SU-DHL-6 (cell line): Measurements from ENCODE around the gene GABRR1.

Experiments used
- H2AFZ ChIP-seq: fragments of 200-600 bp; sonication (generic); 2 replicates; pipeline ENCODE4 v1.6.1; 2014; ENCODE audit warnings: low read depth, mild to moderate bottlenecking, moderate library complexity, mixed read lengths, antibody characterized with exemption, low read length; ENCODE audit not compliant: severe bottlenecking
- H3F3A ChIP-seq: fragments of 200-600 bp; shearing (Covaris generic); 2 replicates; pipeline ENCODE4 v1.6.0; 2016; ENCODE audit warnings: antibody characterized with exemption, mild to moderate bottlenecking; ENCODE audit not compliant: insufficient read depth
- H3K27ac ChIP-seq: fragments of 200-600 bp; sonication (generic); 2 replicates; pipeline ENCODE4 v1.5.1; 2016; ENCODE audit warnings: low read depth, mild to moderate bottlenecking, low read length, moderate library complexity, mixed read lengths
- H3K27me3 ChIP-seq: fragments of 200-600 bp; sonication (generic), shearing (Covaris generic); 2 replicates; pipeline ENCODE4 v1.6.0; 2014; ENCODE audit warnings: mild to moderate bottlenecking, low read length
- H3K36me3 ChIP-seq: fragments of 200-600 bp; sonication (generic); 2 replicates; pipeline ENCODE4 v1.6.1; 2014; ENCODE audit warnings: mild to moderate bottlenecking, low read length, mixed read lengths
- H3K4me2 ChIP-seq: fragments of 300-600, 200-600 bp; shearing (Covaris generic), sonication (generic); 2 replicates; pipeline ENCODE4 v1.6.0; 2014; ENCODE audit warnings: low read length, low read depth, mild to moderate bottlenecking; ENCODE audit not compliant: poor library complexity, severe bottlenecking
- H3K4me3 ChIP-seq: fragments of 200-600 bp; sonication (generic); 2 replicates; pipeline ENCODE4 v1.5.1; 2014; ENCODE audit warnings: antibody characterized with exemption, low read length, mild to moderate bottlenecking, mixed read lengths; ENCODE audit not compliant: insufficient read depth, poor library complexity, severe bottlenecking
- H3K79me2 ChIP-seq: fragments of 200-600 bp; sonication (generic); 2 replicates; pipeline ENCODE4 v1.6.1; 2014; ENCODE audit warnings: mild to moderate bottlenecking, low read length, moderate library complexity; ENCODE audit not compliant: insufficient read depth
- H3K9ac ChIP-seq: fragments of 200-600 bp; sonication (generic); 2 replicates; pipeline ENCODE4 v1.7.0; 2014; ENCODE audit warnings: mild to moderate bottlenecking, low read length
- H3K9me2 ChIP-seq: fragments of 200-600 bp; sonication (generic); replicated peaks from 2 replicates; pipeline ENCODE4 v1.6.1; 2014; ENCODE audit warnings: low read length; ENCODE audit not compliant: insufficient read depth
- H3K9me3 ChIP-seq: fragments of 200-600 bp; sonication (generic); 2 replicates; pipeline ENCODE4 v1.6.1; 2014; ENCODE audit warnings: low read length, mixed read lengths; ENCODE audit not compliant: insufficient read depth
- H4K20me1 ChIP-seq: fragments of 200-600 bp; sonication (generic); 2 replicates; pipeline ENCODE4 v1.6.1; 2014; ENCODE audit warnings: low read depth, mild to moderate bottlenecking, antibody characterized with exemption, low read length, moderate library complexity, mixed read lengths
- CTCF ChIP-seq: fragments of 200-600 bp; sonication (generic); IDR thresholded peaks from one replicate; pipeline ENCODE4 v1.5.1; 2017; ENCODE audit warnings: antibody characterized with exemption, mild to moderate bottlenecking, low read length, moderate library complexity; ENCODE audit not compliant: insufficient read depth, poor library complexity, severe bottlenecking
- EZH2phosphoT487 ChIP-seq: fragments of 200-600 bp; sonication (generic), shearing (Covaris generic); conservative IDR thresholded peaks from 2 replicates; pipeline ENCODE4 v1.6.1; 2018; ENCODE audit warnings: mild to moderate bottlenecking, antibody characterized with exemption, low read length, moderate library complexity, mixed read lengths

The GABRR1 gene

GRCh38 chr6:89209457-89209856 lies 7.7 kb downstream of the GABRR1 start:
- Histone ChIP-seq H3K27ac (no peak overlapping the region), H3K9me3 (no peaks in the 10 kb centered on the region), H4K20me1 (no peaks in the 10 kb centered on the region), H3F3A (no peaks in the 10 kb centered on the region), H3K4me2 (no peak overlapping the region), H3K79me2 (no peaks in the 10 kb centered on the region), H3K4me3 (no peak overlapping the region), H3K9me2 (no peaks in the 10 kb centered on the region), H3K27me3 (no peaks in the 10 kb centered on the region), H3K9ac (no peak overlapping the region), H3K36me3 (no peaks in the 10 kb centered on the region), H2AFZ (no peak overlapping the region)
- TF ChIP-seq CTCF (no peak), EZH2phosphoT487 (no peak)

- Histone ChIP-seq H3F3A (no peaks in the 10 kb centered on the region), H3K4me3 (no peak overlapping the region), H3K9ac (no peak overlapping the region), H3K9me2 (no peaks in the 10 kb centered on the region), H3K27ac (no peak overlapping the region), H3K79me2 (no peaks in the 10 kb centered on the region), H3K27me3 (no peaks in the 10 kb centered on the region), H3K36me3 (no peaks in the 10 kb centered on the region), H4K20me1 (no peaks in the 10 kb centered on the region), H3K4me2 (no peak overlapping the region), H2AFZ (no peak overlapping the region), H3K9me3 (no peaks in the 10 kb centered on the region)
- TF ChIP-seq CTCF: no peak
- TF ChIP-seq EZH2phosphoT487: no peak
Observed at GRCh38 chr6:89208551-89208950, 8.6 kb downstream of the GABRR1 start.

GRCh38 chr6:89205819-89206218 lies 11.3 kb downstream of the GABRR1 start:
- Histone ChIP-seq H3F3A (no peaks in the 10 kb centered on the region), H3K4me3 (no peak overlapping the region), H4K20me1 (no peaks in the 10 kb centered on the region), H3K36me3 (no peaks in the 10 kb centered on the region), H2AFZ (no peak overlapping the region), H3K9ac (no peak overlapping the region), H3K27ac (no peak overlapping the region), H3K9me3 (no peaks in the 10 kb centered on the region), H3K79me2 (no peaks in the 10 kb centered on the region), H3K9me2 (no peaks in the 10 kb centered on the region), H3K27me3 (no peaks in the 10 kb centered on the region), H3K4me2 (no peak overlapping the region)
- TF ChIP-seq CTCF (no peak), EZH2phosphoT487 (no peak)
